Measurements from ENCODE around the gene WDFY2.

Gene WDFY2

GRCh38 chr13:51697855-51698254 lies 113.6 kb downstream of the WDFY2 start:
- DNase-seq (ENCODE audit: low read depth in 3 of 3, low spot score in 1 of 3), result no peak

GRCh38 chr13:51698352-51698751 lies 114.1 kb downstream of the WDFY2 start:
- no peak for DNase-seq (ENCODE audit: low read depth in 3 of 3, low spot score in 1 of 3)

- no peak for DNase-seq (ENCODE audit: low read depth in 3 of 3, low spot score in 1 of 3)
Measured at GRCh38 chr13:51704399-51705313, 120.4 kb downstream of the WDFY2 start.

- no peak for DNase-seq (ENCODE audit: low read depth in 3 of 3, low spot score in 1 of 3)
Measured at GRCh38 chr13:51707461-51707860, 123.2 kb downstream of the WDFY2 start.

- DNase-seq (ENCODE audit: low read depth in 3 of 3, low spot score in 1 of 3), result no peak
Measured at GRCh38 chr13:51713807-51714206, 129.5 kb downstream of the WDFY2 start.

GRCh38 chr13:51714663-51715168 lies 130.5 kb downstream of the WDFY2 start:
- DNase-seq (ENCODE audit: low read depth in 3 of 3, low spot score in 1 of 3), result no peak

GRCh38 chr13:51715613-51716012 lies 131.4 kb downstream of the WDFY2 start:
- no peak for DNase-seq (ENCODE audit: low read depth in 3 of 3, low spot score in 1 of 3)

- DNase-seq (ENCODE audit: low read depth in 3 of 3, low spot score in 1 of 3), result no peak
Measured at GRCh38 chr13:51717786-51718398, 133.6 kb downstream of the WDFY2 start.

- no peak for DNase-seq (ENCODE audit: low read depth in 3 of 3, low spot score in 1 of 3)
Measured at GRCh38 chr13:51719394-51719793, 135.1 kb downstream of the WDFY2 start.

GRCh38 chr13:51721496-51721895 lies 137.2 kb downstream of the WDFY2 start:
- no peak for DNase-seq (ENCODE audit: low read depth in 3 of 3, low spot score in 1 of 3)

GRCh38 chr13:51723529-51723928 lies 139.3 kb downstream of the WDFY2 start:
- DNase-seq (ENCODE audit: low read depth in 3 of 3, low spot score in 1 of 3), result no peak

- DNase-seq (ENCODE audit: low read depth in 3 of 3, low spot score in 1 of 3), result no peak
Measured at GRCh38 chr13:51724721-51725120, 140.5 kb downstream of the WDFY2 start.

- DNase-seq (ENCODE audit: low read depth in 3 of 3, low spot score in 1 of 3), result no peak
Measured at GRCh38 chr13:51726446-51727193, 142.4 kb downstream of the WDFY2 start.

GRCh38 chr13:51727634-51728274 lies 143.5 kb downstream of the WDFY2 start:
- DNase-seq (ENCODE audit: low read depth in 3 of 3, low spot score in 1 of 3), result no peak

- DNase-seq (ENCODE audit: low read depth in 3 of 3, low spot score in 1 of 3), result no peak
Measured at GRCh38 chr13:51728275-51728673, 144.0 kb downstream of the WDFY2 start.

GRCh38 chr13:51728972-51729371 lies 144.7 kb downstream of the WDFY2 start:
- no peak for DNase-seq (ENCODE audit: low read depth in 3 of 3, low spot score in 1 of 3)

- DNase-seq (ENCODE audit: low read depth in 3 of 3, low spot score in 1 of 3), result no peak
Measured at GRCh38 chr13:51729866-51730553, 145.7 kb downstream of the WDFY2 start.

- DNase-seq (ENCODE audit: low read depth in 3 of 3, low spot score in 1 of 3), result no peak
Measured at GRCh38 chr13:51730927-51731326, 146.7 kb downstream of the WDFY2 start.

- DNase-seq (ENCODE audit: low read depth in 3 of 3, low spot score in 1 of 3), result no peak
Measured at GRCh38 chr13:51731759-51732158, 147.5 kb downstream of the WDFY2 start.
